SJSA1 (cell line): Measurements from ENCODE around the gene RPL19. TPM values are rescaled to one million over a fixed set of nuclear protein-coding genes. Genes with fewer than 3 reads are reported as not detected.

Experiments used
- DNase-seq, 2 experiments: peaks; one replicate each; pipeline ENCODE4 v3.0.0-alpha.2; 2015 to 2020; ENCODE audit warnings: low spot score in 2 of 2, low read depth in 1 of 2
- H3K27ac ChIP-seq: fragments of 250-450 bp; sonication (Bioruptor Pico); 2 replicates; pipeline ENCODE4 v1.5.1; 2020; ENCODE audit warnings: mild to moderate bottlenecking, moderate library complexity
- H3K27me3 ChIP-seq: fragments of 250-450 bp; sonication (Bioruptor Pico); replicated peaks from 2 replicates; pipeline ENCODE4 v1.5.1; 2020; ENCODE audit warnings: mild to moderate bottlenecking, moderate library complexity
- H3K36me3 ChIP-seq: fragments of 250-450 bp; sonication (Bioruptor Pico); 2 replicates; pipeline ENCODE4 v1.5.1; 2020; ENCODE audit warnings: mild to moderate bottlenecking
- H3K4me1 ChIP-seq: fragments of 250-450 bp; sonication (Bioruptor Pico); replicated peaks from 2 replicates; pipeline ENCODE4 v1.6.1; 2021; ENCODE audit warnings: mild to moderate bottlenecking
- H3K4me3 ChIP-seq: fragments of 250-450 bp; sonication (Bioruptor Pico); 2 replicates; pipeline ENCODE4 v1.5.1; 2020; ENCODE audit warnings: mild to moderate bottlenecking
- H3K9me3 ChIP-seq: fragments of 250-450 bp; sonication (Bioruptor Pico); replicated peaks from 2 replicates; pipeline ENCODE4 v1.5.1; 2020; ENCODE audit warnings: mild to moderate bottlenecking
- total RNA-seq: library from RNA; depleted of rRNA; stranded (reverse); fragments of >200 nt; shearing (Covaris generic); gene quantifications from 2 replicates; pipeline ENCODE4 v1.2.3, GENCODE V29; 2014

Gene RPL19
- total RNA-seq, 1 experiment from 2014 or later = 1,822 TPM

- Histone ChIP-seq H3K36me3 (no peaks in the 10 kb centered on the region), H3K4me1 (peaks cover 11% of the 10 kb centered on the region), H3K27me3 (peaks cover 4% of the 10 kb centered on the region; the same call in 1 of the 2 replicates), H3K4me3 (no peak overlapping the region), H3K9me3 (no peaks in the 10 kb centered on the region), H3K27ac (no peak overlapping the region)
- no peak for DNase-seq
Observed at GRCh38 chr17:39212841-39213480, 12.9 kb downstream of the RPL19 start.

DNA sequence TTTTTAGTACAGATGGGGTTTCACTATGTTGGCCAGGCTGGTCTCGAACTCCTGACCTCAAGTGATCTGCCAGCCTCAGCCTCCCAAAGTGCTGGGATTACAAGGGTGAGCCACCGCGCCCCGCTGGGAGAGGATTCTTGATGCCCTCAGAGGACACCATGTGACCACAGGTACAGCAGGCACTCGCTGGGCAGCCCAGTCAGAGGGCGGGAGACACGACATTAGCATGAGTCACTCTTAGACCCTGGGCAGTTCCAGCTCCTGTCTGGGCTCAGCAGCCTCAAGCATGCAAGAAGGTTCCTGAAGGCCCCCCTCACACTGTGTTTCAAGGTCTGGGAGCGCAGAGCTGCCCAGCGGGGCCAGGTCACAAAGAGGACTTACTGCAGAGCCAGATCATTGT is 13.8 kb downstream of the RPL19 start:
- Histone ChIP-seq H3K36me3 (no peaks in the 10 kb centered on the region), H3K4me3 (no peak overlapping the region), H3K27ac (no peak overlapping the region), H3K9me3 (no peaks in the 10 kb centered on the region), H3K4me1 (peaks cover 11% of the 10 kb centered on the region), H3K27me3 (peaks cover 4% of the 10 kb centered on the region; the same call in 1 of the 2 replicates)
- DNase-seq = no peak

- H3K36me3 ChIP-seq = no peaks in the 10 kb centered on the region
- H3K4me3 ChIP-seq = no peak overlapping the region
- no peaks in the 10 kb centered on the region for H3K9me3 ChIP-seq
- DNase-seq = no peak
- peaks cover 4% of the 10 kb centered on the region; the same call in 1 of the 2 replicates for H3K27me3 ChIP-seq
- no peak overlapping the region for H3K27ac ChIP-seq
- H3K4me1 ChIP-seq = no peaks in the 10 kb centered on the region
Observed at GRCh38 chr17:39217734-39218369, 17.8 kb downstream of the RPL19 start.

GRCh38 chr17:39218906-39219305 is 18.8 kb downstream of the RPL19 start:
- no peaks in the 10 kb centered on the region for H3K4me1 ChIP-seq
- no peaks in the 10 kb centered on the region for H3K36me3 ChIP-seq
- H3K9me3 ChIP-seq = no peaks in the 10 kb centered on the region
- no peak overlapping the region for H3K4me3 ChIP-seq
- H3K27me3 ChIP-seq = peaks cover 5% of the 10 kb centered on the region
- no peak overlapping the region for H3K27ac ChIP-seq
- DNase-seq = no peak

DNA sequence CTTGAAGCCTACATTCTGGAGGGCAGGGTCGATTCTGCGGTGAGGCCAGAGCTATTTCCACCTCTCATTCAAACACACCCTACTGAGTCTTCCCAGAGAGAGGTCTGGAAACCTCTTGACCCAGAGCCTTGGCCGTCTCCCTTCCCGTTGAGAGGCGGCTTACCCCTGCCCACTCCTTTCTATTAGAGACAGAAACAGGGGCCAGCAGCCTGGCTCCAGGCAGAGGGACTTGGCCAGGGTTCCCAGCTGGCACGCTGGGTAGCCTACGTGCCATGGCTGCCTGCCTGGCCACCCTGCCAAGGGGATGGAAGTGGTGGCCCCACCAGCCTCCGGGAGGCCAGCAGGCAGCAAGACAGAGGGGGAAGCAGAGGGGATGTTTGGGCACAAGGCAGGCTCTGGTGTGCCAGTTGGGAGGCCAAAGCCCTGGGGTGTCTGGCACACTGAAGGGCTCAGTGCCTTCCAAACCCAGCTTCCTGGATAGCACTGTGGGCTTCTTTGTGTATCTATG is 19.6 kb downstream of the RPL19 start:
- Histone ChIP-seq H3K36me3 (no peaks in the 10 kb centered on the region), H3K4me3 (no peak overlapping the region), H3K27me3 (peaks cover 13% of the 10 kb centered on the region), H3K4me1 (no peaks in the 10 kb centered on the region), H3K27ac (no peak overlapping the region), H3K9me3 (no peaks in the 10 kb centered on the region)
- DNase-seq = no peak

DNA sequence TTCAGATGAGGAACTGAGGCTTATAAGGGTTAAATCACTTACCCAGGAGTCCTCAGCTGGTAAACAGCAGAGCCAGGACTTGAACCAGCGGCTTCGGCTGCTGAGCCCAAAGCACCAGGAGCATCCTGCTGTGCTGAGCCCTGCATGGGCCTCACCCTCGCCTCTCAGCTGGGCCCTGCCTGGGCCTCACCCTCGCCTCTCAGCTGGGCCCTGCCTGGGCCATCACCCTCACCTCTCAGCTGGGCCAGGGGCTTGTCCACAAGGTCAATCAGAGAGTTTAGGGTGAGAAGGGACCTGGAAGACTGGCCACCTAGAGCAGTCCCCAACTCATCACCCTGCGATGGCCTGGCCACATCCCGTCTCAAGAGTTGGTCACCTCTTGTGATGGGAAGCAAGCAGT is 21.5 kb downstream of the RPL19 start:
- Histone ChIP-seq H3K9me3 (no peaks in the 10 kb centered on the region), H3K27ac (no peak overlapping the region), H3K4me3 (no peak overlapping the region), H3K27me3 (peaks cover 26% of the 10 kb centered on the region), H3K4me1 (peaks cover 13% of the 10 kb centered on the region), H3K36me3 (no peaks in the 10 kb centered on the region)
- DNase-seq = no peak

- Histone ChIP-seq H3K36me3 (no peaks in the 10 kb centered on the region), H3K27me3 (peaks cover 27% of the 10 kb centered on the region)
- DNase-seq = no peak
Observed at GRCh38 chr17:39222151-39222550, 22.1 kb downstream of the RPL19 start.

GRCh38 chr17:39222866-39223834 is 23.1 kb downstream of the RPL19 start:
- Histone ChIP-seq H3K36me3 (no peaks in the 10 kb centered on the region), H3K9me3 (no peaks in the 10 kb centered on the region), H3K4me1 (peaks cover 13% of the 10 kb centered on the region), H3K27ac (no peak overlapping the region), H3K27me3 (peaks cover 27% of the 10 kb centered on the region), H3K4me3 (no peak overlapping the region)
- DNase-seq = no peak

More at GRCh38 chr17:39222151-39222550, 22.1 kb downstream of the RPL19 start:
- Histone ChIP-seq H3K9me3 (no peaks in the 10 kb centered on the region), H3K27ac (no peak overlapping the region), H3K4me3 (no peak overlapping the region), H3K4me1 (peaks cover 13% of the 10 kb centered on the region)

GRCh38 chr17:39223907-39224777 is 24.1 kb downstream of the RPL19 start:
- no peak for DNase-seq
- H3K4me3 ChIP-seq = no peak overlapping the region
- H3K36me3 ChIP-seq = no peaks in the 10 kb centered on the region
- H3K9me3 ChIP-seq = no peaks in the 10 kb centered on the region
- H3K27me3 ChIP-seq = peaks cover 27% of the 10 kb centered on the region
- H3K27ac ChIP-seq = no peak overlapping the region
- peaks cover 18% of the 10 kb centered on the region for H3K4me1 ChIP-seq

GRCh38 chr17:39224778-39225307 is 24.8 kb downstream of the RPL19 start:
- Histone ChIP-seq H3K9me3 (no peaks in the 10 kb centered on the region), H3K4me1 (peaks cover 25% of the 10 kb centered on the region), H3K27ac (no peak overlapping the region), H3K27me3 (peaks cover 27% of the 10 kb centered on the region), H3K36me3 (no peaks in the 10 kb centered on the region), H3K4me3 (peak overlapping the region; percentile 22)
- no peak for DNase-seq

DNA sequence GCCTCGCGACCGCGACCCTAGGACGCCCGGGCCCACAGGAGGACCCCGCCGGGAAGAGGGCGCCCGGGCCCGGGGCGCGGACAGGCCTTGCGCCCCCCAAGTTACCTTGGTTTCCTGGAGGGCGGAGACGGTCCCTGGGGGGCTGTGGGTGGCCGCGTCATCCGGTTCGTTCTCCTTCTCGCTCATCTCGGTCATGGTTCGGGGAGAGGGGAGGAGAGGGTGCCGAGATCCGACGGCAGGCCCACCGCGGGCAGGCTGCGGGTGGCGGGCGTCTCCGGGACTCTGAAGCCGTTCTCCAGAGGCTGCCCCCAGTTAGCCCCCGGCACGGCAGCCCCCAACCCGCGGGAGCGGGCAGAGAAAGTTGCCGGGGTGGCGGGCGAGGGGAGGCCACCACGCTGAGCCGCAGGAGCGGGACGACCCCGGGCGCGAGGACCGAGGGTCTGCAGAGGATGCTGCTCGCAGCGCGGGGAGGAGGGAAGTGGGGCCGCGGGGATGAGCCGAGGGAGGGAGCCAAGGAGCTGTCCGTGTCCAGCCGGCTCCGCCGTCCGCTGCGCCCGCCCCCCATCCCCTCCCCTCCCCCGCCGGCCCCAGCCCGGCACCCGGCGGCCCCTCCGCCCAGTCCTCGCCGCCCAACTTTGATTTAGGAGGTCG is 25.4 kb downstream of the RPL19 start, which contains the start of gene STAC2:
Gene STAC2, minus strand, starts transcription at position 638 of the 651 bp plus-strand sequence. Its CDS starts 443 bp downstream, at position 195.
- H3K4me1 ChIP-seq = peaks cover 25% of the 10 kb centered on the region
- peak within 1 kb of the TSS; percentile 22 for H3K4me3 ChIP-seq
- peaks cover 27% of the 10 kb centered on the region for H3K27me3 ChIP-seq
- DNase-seq = no peak
- H3K9me3 ChIP-seq = no peaks in the 10 kb centered on the region
- no peak within 1 kb of the TSS for H3K27ac ChIP-seq
- no peaks in the 10 kb centered on the region for H3K36me3 ChIP-seq

GRCh38 chr17:39225959-39226683 is 26.0 kb downstream of the RPL19 start:
- Histone ChIP-seq H3K36me3 (no peaks in the 10 kb centered on the region), H3K9me3 (no peaks in the 10 kb centered on the region), H3K4me3 (peak overlapping the region; percentile 22), H3K27ac (no peak overlapping the region), H3K4me1 (peaks cover 25% of the 10 kb centered on the region), H3K27me3 (peaks cover 27% of the 10 kb centered on the region)
- DNase-seq = peak in 1 of 2 experiments; percentile 75
